Measurements from ENCODE around the gene GRB7.

GRB7 gene

GRCh38 chr17:39772987-39773934 lies 35.5 kb downstream of the GRB7 start:
- no peak for DNase-seq (ENCODE audit: low spot score)

DNA sequence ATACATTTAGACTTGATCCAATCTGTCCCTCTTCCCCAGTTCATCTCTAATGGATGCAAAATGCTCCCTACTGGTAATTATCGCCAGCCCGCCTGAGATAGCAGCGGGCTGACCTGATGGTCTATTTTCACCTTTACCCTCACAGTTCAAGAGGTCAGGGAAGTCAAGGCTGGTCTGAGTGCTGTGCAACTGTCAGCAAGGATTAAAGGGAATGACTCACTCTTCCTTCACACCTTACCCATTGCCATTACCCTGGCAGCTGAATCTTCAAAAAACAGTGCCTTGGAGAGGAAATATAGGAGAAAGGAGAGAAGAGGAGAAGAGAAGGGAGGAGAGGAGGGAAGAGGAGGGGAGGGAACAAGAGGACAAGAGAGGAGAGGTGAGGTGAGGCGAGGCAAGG lies 36.3 kb downstream of the GRB7 start:
- no peak for DNase-seq (ENCODE audit: low spot score)

- DNase-seq (ENCODE audit: low spot score), result no peak
Measured at GRCh38 chr17:39775031-39775430, 37.3 kb downstream of the GRB7 start.

- DNase-seq (ENCODE audit: low spot score), result no peak
Measured at GRCh38 chr17:39776252-39776651, 38.5 kb downstream of the GRB7 start.

- DNase-seq (ENCODE audit: low spot score), result no peak
Measured at GRCh38 chr17:39777534-39778365, 40.0 kb downstream of the GRB7 start.

DNA sequence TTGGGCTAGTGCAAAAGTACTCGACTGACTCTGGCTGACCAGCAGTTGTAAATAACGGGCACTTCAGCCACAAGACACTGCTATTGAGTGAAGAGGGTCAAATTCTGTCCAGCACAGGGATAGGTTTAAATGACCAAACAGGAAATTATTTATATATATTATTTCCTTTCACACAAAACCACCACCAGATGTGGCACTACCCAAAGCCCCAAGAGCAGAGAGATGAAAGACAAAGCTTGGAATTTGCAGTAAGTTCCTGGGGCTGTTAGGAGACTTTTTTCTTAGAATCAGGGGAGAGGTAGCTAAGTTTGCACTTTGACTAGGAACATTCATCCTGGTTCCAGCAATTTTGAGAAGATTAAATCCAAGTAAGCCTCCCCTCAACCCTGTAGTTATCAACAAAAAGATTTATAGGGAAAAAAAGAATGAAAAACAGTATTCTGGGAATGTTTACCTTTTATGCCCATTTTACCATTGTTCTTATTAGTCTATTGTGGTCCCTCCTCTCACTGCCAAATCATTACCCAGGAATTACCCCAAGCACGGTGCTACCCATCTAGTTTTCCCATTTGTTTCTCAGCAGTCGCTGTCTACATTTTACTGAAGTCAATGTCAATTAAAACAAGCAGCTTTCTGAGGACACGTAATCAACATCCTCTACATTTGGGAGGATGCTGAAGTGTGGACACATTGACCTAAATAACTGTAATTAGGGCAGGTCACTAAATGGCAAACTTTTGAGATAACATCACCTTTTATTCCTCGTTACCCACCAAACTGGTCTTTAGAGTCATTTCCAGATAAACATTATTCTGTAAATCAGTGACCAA lies 43.5 kb downstream of the GRB7 start:
- no peak for DNase-seq (ENCODE audit: low spot score)

GRCh38 chr17:39781861-39782213 lies 44.1 kb downstream of the GRB7 start:
- no peak for DNase-seq (ENCODE audit: low spot score)

- DNase-seq (ENCODE audit: low spot score), result no peak
Measured at GRCh38 chr17:39782481-39782880, 44.7 kb downstream of the GRB7 start.

- DNase-seq (ENCODE audit: low spot score), result no peak
Measured at GRCh38 chr17:39782980-39783379, 45.2 kb downstream of the GRB7 start.

- no peak for DNase-seq (ENCODE audit: low spot score)
Measured at GRCh38 chr17:39787041-39787440, 49.3 kb downstream of the GRB7 start.

- DNase-seq (ENCODE audit: low spot score), result no peak
Measured at GRCh38 chr17:39787743-39788484, 50.2 kb downstream of the GRB7 start.

GRCh38 chr17:39791111-39791992 lies 53.6 kb downstream of the GRB7 start:
- DNase-seq (ENCODE audit: low spot score), result no peak

DNA sequence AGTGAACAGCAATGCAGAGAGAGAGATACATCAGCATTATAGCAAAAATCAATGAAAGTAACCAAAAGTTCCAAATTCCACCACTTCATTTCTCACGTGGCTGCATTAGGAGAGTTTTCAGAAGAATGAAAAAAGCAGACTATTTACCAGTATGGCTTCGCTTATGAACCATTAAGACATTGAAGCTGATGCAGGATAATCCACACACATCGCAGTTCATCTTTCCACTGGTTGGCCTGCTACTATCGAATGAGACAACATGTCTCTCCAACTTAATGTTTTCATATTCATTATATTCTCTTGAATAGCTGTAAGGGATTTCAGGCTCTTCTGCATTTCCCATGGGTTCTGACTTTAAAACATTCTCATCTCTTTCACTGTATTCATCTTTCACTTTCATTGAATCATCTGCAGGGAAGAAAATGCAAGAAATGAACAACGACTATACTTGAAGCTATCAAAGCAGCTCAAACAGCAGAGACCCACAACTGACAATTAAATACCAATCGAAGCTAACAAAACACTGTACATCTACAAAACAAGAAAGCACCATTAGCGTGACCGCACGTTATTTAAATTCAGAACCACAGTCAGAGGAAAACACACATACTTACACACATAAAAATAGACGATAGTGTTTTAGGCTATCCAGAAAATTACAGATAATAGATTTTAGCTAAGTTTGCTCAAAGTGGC lies 54.9 kb downstream of the GRB7 start:
- DNase-seq (ENCODE audit: low spot score), result no peak

GRCh38 chr17:39793301-39793872 lies 55.6 kb downstream of the GRB7 start:
- no peak for DNase-seq (ENCODE audit: low spot score)

GRCh38 chr17:39794249-39794970 lies 56.7 kb downstream of the GRB7 start:
- no peak for DNase-seq (ENCODE audit: low spot score)

Measured in SW480 (cell line).